HEK293T (cell line): ENCODE measurements around the gene PIK3R4.

Source experiments
- CTCF ChIA-PET: fragments of 350-600 bp; formaldehyde crosslinking; extraction: SDS; loops from one replicate; lab custom pipeline; 2021; ENCODE audit warnings: antibody characterized with exemption, inconsistent platforms; lab: Yijun Ruan, JAX
- POLR2A ChIA-PET: fragments of 350-600 bp; formaldehyde crosslinking; extraction: SDS; loops from one replicate; lab custom pipeline; 2020; ENCODE audit warnings: antibody characterized with exemption, inconsistent platforms; lab: Yijun Ruan, JAX
- DNase-seq: peaks from one replicate; pipeline ENCODE4 v3.0.0; 2012; ENCODE audit warnings: mixed read lengths; ENCODE audit errors: extremely low spot score
- ARNT ChIP-seq: fragments of 450-650 bp; IDR thresholded peaks from 2 replicates; pipeline ENCODE4 v1.6.1; 2017; ENCODE audit warnings: mild to moderate bottlenecking
- BHLHE40 ChIP-seq: fragments of 450-650 bp; IDR thresholded peaks from 2 replicates; pipeline ENCODE4 v1.6.1; 2016; ENCODE audit warnings: mild to moderate bottlenecking, moderate library complexity, borderline replicate concordance
- CTBP1 ChIP-seq: fragments of 450-650 bp; IDR thresholded peaks from 2 replicates; pipeline ENCODE4 v1.6.1; 2016; ENCODE audit warnings: borderline replicate concordance
- ELF4 ChIP-seq: fragments of 450-650 bp; IDR thresholded peaks from 2 replicates; pipeline ENCODE4 v1.6.1; 2017; ENCODE audit warnings: antibody characterized with exemption
- FOXA1 ChIP-seq: fragments of 450-650 bp; IDR thresholded peaks from 2 replicates; pipeline ENCODE4 v1.6.1; 2016; ENCODE audit warnings: mild to moderate bottlenecking
- FOXK2 ChIP-seq: fragments of 450-650 bp; IDR thresholded peaks from 2 replicates; pipeline ENCODE4 v1.6.1; 2016; ENCODE audit warnings: mild to moderate bottlenecking
- FOXM1 ChIP-seq: fragments of 450-650 bp; IDR thresholded peaks from 2 replicates; pipeline ENCODE4 v1.6.1; 2017; ENCODE audit warnings: mild to moderate bottlenecking, borderline replicate concordance
- HDGF ChIP-seq: fragments of 450-650 bp; IDR thresholded peaks from 2 replicates; pipeline ENCODE4 v1.6.1; 2017; ENCODE audit warnings: antibody characterized with exemption, borderline replicate concordance
- L3MBTL2 ChIP-seq: fragments of 450-650 bp; conservative IDR thresholded peaks from 2 replicates; pipeline ENCODE4 v1.6.1; 2016; ENCODE audit warnings: mild to moderate bottlenecking
- LEF1 ChIP-seq: fragments of 450-650 bp; IDR thresholded peaks from 2 replicates; pipeline ENCODE4 v1.6.1; 2017; ENCODE audit warnings: mild to moderate bottlenecking, borderline replicate concordance
- NFRKB ChIP-seq: fragments of 450-650 bp; IDR thresholded peaks from 2 replicates; pipeline ENCODE4 v1.6.1; 2016; ENCODE audit warnings: mild to moderate bottlenecking, moderate library complexity
- SP1 ChIP-seq: fragments of 450-650 bp; IDR thresholded peaks from 2 replicates; pipeline ENCODE4 v1.6.1; 2017
- SUZ12 ChIP-seq: fragments of 450-650 bp; IDR thresholded peaks from 2 replicates; pipeline ENCODE4 v1.6.1; 2016; ENCODE audit warnings: mild to moderate bottlenecking
- TARDBP ChIP-seq: fragments of 450-650 bp; IDR thresholded peaks from 2 replicates; pipeline ENCODE4 v1.6.1; 2016
- ZNF384 ChIP-seq: fragments of 450-650 bp; IDR thresholded peaks from 2 replicates; pipeline ENCODE4 v1.6.1; 2016
- TF ChIP-seq, protein P1 (sequence below): fragments of 450-650 bp; IDR thresholded peaks from 2 replicates; pipeline ENCODE4 v1.6.1; 2016

The PIK3R4 gene

GRCh38 chr3:130783629-130784028 lies 37.0 kb upstream of the PIK3R4 start:
- no peak for DNase-seq
- TF ChIP-seq TARDBP: no peak
- TF ChIP-seq FOXA1: no peak
- TF ChIP-seq ARNT: no peak
- no peak for TF ChIP-seq SP1
- TF ChIP-seq L3MBTL2: no peak
- TF ChIP-seq, protein P1, sequence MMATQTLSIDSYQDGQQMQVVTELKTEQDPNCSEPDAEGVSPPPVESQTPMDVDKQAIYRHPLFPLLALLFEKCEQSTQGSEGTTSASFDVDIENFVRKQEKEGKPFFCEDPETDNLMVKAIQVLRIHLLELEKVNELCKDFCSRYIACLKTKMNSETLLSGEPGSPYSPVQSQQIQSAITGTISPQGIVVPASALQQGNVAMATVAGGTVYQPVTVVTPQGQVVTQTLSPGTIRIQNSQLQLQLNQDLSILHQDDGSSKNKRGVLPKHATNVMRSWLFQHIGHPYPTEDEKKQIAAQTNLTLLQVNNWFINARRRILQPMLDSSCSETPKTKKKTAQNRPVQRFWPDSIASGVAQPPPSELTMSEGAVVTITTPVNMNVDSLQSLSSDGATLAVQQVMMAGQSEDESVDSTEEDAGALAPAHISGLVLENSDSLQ: no peak
- no peak for TF ChIP-seq BHLHE40
- TF ChIP-seq SUZ12: no peak
- no peak for TF ChIP-seq ELF4
- no peak for TF ChIP-seq ZNF384
- no peak for TF ChIP-seq LEF1
- TF ChIP-seq FOXK2: no peak
- no peak for TF ChIP-seq CTBP1
- no peak for TF ChIP-seq NFRKB
- no peak for TF ChIP-seq FOXM1
- no peak for TF ChIP-seq HDGF
- CTCF ChIA-PET: interaction anchor here (0.7 to 1.2 kb wide), 2 partner anchors 8 to 23 kb away, joined by 3 to 6 read pairs; no protein-coding TSS in a partner anchor
- POLR2A ChIA-PET: no interaction called here

DNA sequence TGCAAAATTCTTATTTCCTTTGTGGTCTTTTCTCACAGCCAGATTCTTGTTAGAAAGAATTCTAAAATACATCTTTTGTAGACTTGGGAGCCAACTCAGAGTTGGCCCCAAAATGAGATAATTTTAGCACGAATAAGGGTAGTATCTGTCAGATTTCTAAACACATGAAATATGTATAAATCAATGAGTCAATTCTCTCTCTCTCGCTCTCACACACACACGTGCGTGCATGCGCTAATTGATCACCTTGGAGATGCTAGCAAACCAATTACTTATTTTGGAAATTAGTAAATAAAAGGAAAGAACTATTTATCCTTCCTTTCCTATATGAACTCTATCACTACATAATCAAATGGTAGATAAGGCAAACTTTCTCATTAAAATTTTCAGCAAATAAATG lies 32.9 kb upstream of the PIK3R4 start:
- ChIA-PET POLR2A (no interaction called here), CTCF (no interaction called here)
- no peak for DNase-seq
- TF ChIP-seq TARDBP: no peak
- no peak for TF ChIP-seq ZNF384
- TF ChIP-seq FOXK2: no peak
- no peak for TF ChIP-seq ELF4
- TF ChIP-seq CTBP1: no peak
- TF ChIP-seq FOXM1: no peak

DNA sequence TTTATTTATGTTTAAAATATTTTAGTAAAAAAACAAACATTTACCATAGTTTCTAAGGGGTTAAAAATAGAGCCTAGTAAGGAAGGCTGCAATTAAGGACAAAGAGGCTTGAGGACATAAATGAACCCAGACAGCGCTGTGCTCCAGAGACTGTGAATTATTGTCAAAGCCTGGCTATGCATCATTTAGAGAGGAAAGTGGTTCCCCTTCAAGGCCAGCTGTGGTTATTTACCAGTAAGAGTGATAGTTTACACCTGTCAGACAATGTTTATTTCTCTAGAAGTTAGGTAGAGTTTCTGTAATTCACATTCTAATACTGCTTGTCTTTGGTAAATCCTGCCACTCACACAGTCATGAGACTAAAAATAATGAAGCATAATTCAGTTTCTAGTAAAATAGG lies 32.4 kb upstream of the PIK3R4 start:
- CTCF ChIA-PET: no interaction called here
- no peak for DNase-seq
- TF ChIP-seq FOXA1: no peak
- no peak for TF ChIP-seq L3MBTL2
- no peak for TF ChIP-seq CTBP1
- TF ChIP-seq BHLHE40: no peak
- no peak for TF ChIP-seq SP1
- no peak for TF ChIP-seq ZNF384
- TF ChIP-seq NFRKB: no peak
- no peak for TF ChIP-seq LEF1
- no peak for TF ChIP-seq TARDBP
- no peak for TF ChIP-seq ARNT
- TF ChIP-seq, protein P1: no peak
- POLR2A ChIA-PET: no interaction called here

DNA sequence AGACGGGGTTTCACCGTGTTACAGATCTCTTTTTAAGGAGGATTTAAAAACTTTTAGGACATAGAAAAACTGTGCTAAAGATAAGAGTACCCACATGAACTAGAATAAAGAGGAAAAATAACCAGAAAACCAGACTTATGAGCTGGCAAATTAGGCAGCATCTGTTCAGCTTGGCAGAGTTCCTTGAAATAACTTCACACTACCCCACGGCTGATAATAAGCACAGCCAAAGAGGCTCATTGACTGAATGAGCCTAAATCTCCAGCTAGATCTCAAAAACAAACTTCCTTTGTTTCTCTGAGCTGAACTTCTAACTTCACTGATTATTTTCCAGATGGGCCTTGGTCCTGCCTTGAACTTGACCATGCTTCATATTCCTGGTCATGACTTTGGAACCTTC lies 26.7 kb upstream of the PIK3R4 start:
- TF ChIP-seq LEF1: no peak
- no peak for TF ChIP-seq FOXM1
- TF ChIP-seq L3MBTL2: no peak
- no peak for TF ChIP-seq FOXK2
- TF ChIP-seq, protein P1: no peak
- no peak for TF ChIP-seq NFRKB
- TF ChIP-seq BHLHE40: no peak
- no peak for TF ChIP-seq SUZ12
- TF ChIP-seq CTBP1: no peak
- no peak for TF ChIP-seq HDGF
- TF ChIP-seq TARDBP: no peak

DNA sequence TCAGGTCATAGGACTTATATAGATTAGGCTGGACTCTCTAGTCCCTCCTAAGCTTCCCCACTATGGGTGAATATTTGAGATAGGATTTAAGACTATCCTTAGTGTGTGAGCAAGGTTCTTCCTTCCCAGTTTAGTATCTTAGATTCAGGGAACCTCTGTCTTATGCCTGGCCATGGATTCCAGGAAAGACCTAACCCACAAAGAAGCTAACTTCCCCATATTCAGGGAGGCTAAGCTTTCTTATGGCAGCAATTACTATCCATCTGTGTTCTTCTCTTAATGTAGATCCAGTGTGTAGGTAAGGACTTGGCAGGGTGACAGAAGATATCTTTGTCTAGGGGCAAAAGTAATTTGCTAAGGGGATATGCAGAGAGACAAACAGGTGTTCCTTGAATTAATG lies 25.5 kb upstream of the PIK3R4 start:
- TF ChIP-seq ARNT: no peak
- TF ChIP-seq, protein P1: no peak
- no peak for TF ChIP-seq TARDBP
- no peak for TF ChIP-seq L3MBTL2
- no peak for TF ChIP-seq FOXK2
- no peak for TF ChIP-seq HDGF
- no peak for TF ChIP-seq LEF1
- no peak for TF ChIP-seq FOXM1
- TF ChIP-seq FOXA1: no peak
- TF ChIP-seq NFRKB: no peak
- POLR2A ChIA-PET: interaction anchor here (1.3 kb wide), 1 partner anchor 254 kb away, joined by 3 read pairs; the partner anchor contains the start of genes ASTE1 and NEK11
- CTCF ChIA-PET: no interaction called here
- DNase-seq: no peak

More for the DNA sequence above, 26.7 kb upstream of the PIK3R4 start:
- DNase-seq: no peak
- ChIA-PET CTCF (no interaction called here), POLR2A (interaction anchor here (1.3 kb wide), 1 partner anchor 253 kb away, joined by 3 read pairs; the partner anchor contains the start of genes ASTE1 and NEK11)

DNA sequence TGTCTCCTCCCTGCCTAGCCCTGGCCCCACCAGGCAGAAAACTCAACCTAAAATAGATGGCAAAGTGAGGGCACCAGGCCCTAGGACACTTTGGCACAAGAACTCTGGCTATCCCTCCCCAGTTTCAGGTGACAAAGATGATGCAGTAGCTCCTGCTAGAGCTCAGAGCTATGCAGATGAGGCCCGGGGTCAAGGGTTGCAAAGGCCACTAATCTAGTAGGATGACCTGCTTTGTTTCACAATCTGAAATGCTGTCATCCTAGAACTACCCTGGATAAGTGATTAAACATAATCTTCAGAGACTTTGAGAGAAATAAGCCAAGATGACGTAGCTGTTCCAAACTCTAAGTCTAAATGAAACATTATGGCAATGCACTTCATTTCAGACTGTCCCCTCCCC lies 24.0 kb upstream of the PIK3R4 start:
- ChIA-PET CTCF (interaction anchor here (1.4 kb wide), 1 partner anchor 10 kb away, joined by 4 read pairs; no protein-coding TSS in a partner anchor), POLR2A (no interaction called here)
- TF ChIP-seq FOXA1: no peak
- no peak for DNase-seq
